HPDE6-E6E7 (cell line): Measurements from ENCODE around the gene DOP1B.

Experiments
- DNase-seq: peaks from one replicate; pipeline ENCODE4 v3.0.0; 2011; ENCODE audit warnings: missing footprints; ENCODE audit errors: extremely low spot score

Gene DOP1B

GRCh38 chr21:36205962-36206361 is 49.3 kb downstream of the DOP1B start:
- DNase-seq = no peak
